Peyer's patch (tissue), 4 donors: ENCODE data around the gene PTBP1.

Source experiments
- CTCF ChIP-seq, 6 experiments: fragments of 450-650 bp in 4 of 6; fragments of 200-600 bp in 2 of 6; sonication (generic) in 1 of 6; IDR thresholded peaks; one replicate each; pipeline ENCODE4 v1.5.1; 2017 to 2019; ENCODE audit warnings: antibody characterized with exemption in 6 of 6, mild to moderate bottlenecking in 3 of 6, moderate library complexity in 1 of 6
- POLR2A ChIP-seq, 2 donors: fragments of 450-650 bp; IDR thresholded peaks; one replicate each; pipeline ENCODE4 v1.5.1; 2017; ENCODE audit warnings: antibody characterized with exemption in 2 of 2, mild to moderate bottlenecking in 2 of 2, moderate library complexity in 2 of 2

- TF ChIP-seq CTCF (IDR thresholded peaks at IDR 0.05): no peak
- no peak for TF ChIP-seq POLR2A (IDR thresholded peaks at IDR 0.05)
Measured at GRCh38 chr19:823565-824121, 26.4 kb downstream of the PTBP1 start.
